Sigmoid colon (tissue), 7 donors: Measurements from ENCODE around the gene SLC30A2. TPM values are rescaled to one million over a fixed set of nuclear protein-coding genes. Genes with fewer than 3 reads are reported as not detected.

ENCODE experiments used
- DNase-seq: peaks from one replicate; pipeline ENCODE4 v3.0.0-alpha.2; 2019
- H3K27ac ChIP-seq, 4 donors: fragments of 200-600 bp; sonication (generic); one replicate each; pipeline ENCODE4 v1.5.1; 2016 to 2019; ENCODE audit warnings: mild to moderate bottlenecking in 1 of 4
- H3K27me3 ChIP-seq, 3 donors: fragments of 200-600 bp; sonication (generic); one replicate each; pipeline ENCODE4 v1.5.1; 2019; ENCODE audit warnings: mild to moderate bottlenecking in 1 of 3
- H3K36me3 ChIP-seq, 4 donors: fragments of 200-600 bp; sonication (generic); one replicate each; pipeline ENCODE4 v1.5.1; 2016 to 2019
- H3K4me1 ChIP-seq, 4 donors: fragments of 200-600 bp; sonication (generic); one replicate each; pipeline ENCODE4 v1.5.1; 2017 to 2019
- H3K4me3 ChIP-seq, 4 donors: fragments of 200-600 bp; sonication (generic); one replicate each; pipeline ENCODE4 v1.5.1; 2017 to 2019; ENCODE audit warnings: mild to moderate bottlenecking in 2 of 4, moderate library complexity in 1 of 4
- H3K9me3 ChIP-seq, 4 donors: fragments of 200-600 bp in 3 of 4; sonication (generic) in 3 of 4; one replicate each; pipeline versions ENCODE4 v1.5.1 to v1.6.1; 2013 to 2019
- CTCF ChIP-seq, 4 experiments: fragments of 450-650 bp in 3 of 4; fragments of 200-600 bp in 1 of 4; IDR thresholded peaks; one replicate each; pipeline ENCODE4 v1.5.1; 2016 to 2019; ENCODE audit warnings: antibody characterized with exemption in 4 of 4, mild to moderate bottlenecking in 3 of 4, moderate library complexity in 2 of 4
- EP300 ChIP-seq, 4 donors: sonication (generic); formaldehyde crosslinking; IDR thresholded peaks; one replicate each; pipeline ENCODE4 v1.6.1; 2017; ENCODE audit warnings: antibody characterized with exemption in 4 of 4
- POLR2A ChIP-seq, 2 donors: fragments of 450-650 bp; IDR thresholded peaks; one replicate each; pipeline ENCODE4 v1.6.1; 2016; ENCODE audit warnings: antibody characterized with exemption in 2 of 2, mild to moderate bottlenecking in 2 of 2, moderate library complexity in 2 of 2
- POLR2AphosphoS5 ChIP-seq, 4 donors: sonication (generic); formaldehyde crosslinking; IDR thresholded peaks; one replicate each; pipeline ENCODE4 v1.6.1; 2017; ENCODE audit warnings: antibody characterized with exemption in 4 of 4
- WGBS, 2 donors: extraction: QIAGEN DNeasy Blood & Tissue Kit; methylation state at CpG; one replicate each; pipeline ENCODE4 v1.1.7; 2013; 5-methylcytosine and 5-hydroxymethylcytosine counted together
- intact Hi-C: fragments of 100-400 bp; cut with DNase I; formaldehyde crosslinking; loops from one replicate; pipeline ENCODE4 v1.15.1; 2023
- polyA plus RNA-seq, 3 donors: library from polyadenylated mRNA; stranded (reverse); fragments of 200-250 nt; gene quantifications; one replicate each; pipeline ENCODE4 v1.2.3, GENCODE V29; 2013
- total RNA-seq, 4 donors: library from RNA; depleted of rRNA; stranded (reverse); fragments of >200 nt; gene quantifications; one replicate each; pipeline ENCODE4 v1.1.0, GENCODE V29; 2016
- donor health status: healthy with polysubstance abuse.
- donor health status: Bipolar disorder and iron deficiency.
- donor health status: healthy.

Gene SLC30A2
- total and polyA plus RNA-seq, 7 donors = 0.07 to 0.92 (median 0.16) TPM; not detected in 4

GRCh38 chr1:26025517-26025916 is 20.4 kb downstream of the SLC30A2 start:
- no peak overlapping the region for H3K4me3 ChIP-seq
- H3K9me3 ChIP-seq = no peaks in the 10 kb centered on the region
- H3K36me3 ChIP-seq = no peaks in the 10 kb centered on the region
- DNase-seq = no peak
- intact Hi-C loops = no loop called here
- H3K4me1 ChIP-seq = peaks cover 0 to 18% (median 13%) of the 10 kb centered on the region in 4 donors
- H3K27ac ChIP-seq = no peak overlapping the region
- H3K27me3 ChIP-seq = no peaks in the 10 kb centered on the region
- no peak for TF ChIP-seq POLR2A (IDR thresholded peaks at IDR 0.05)
- TF ChIP-seq EP300 (IDR thresholded peaks at IDR 0.05) = no peak
- TF ChIP-seq POLR2AphosphoS5 (IDR thresholded peaks at IDR 0.05) = no peak
- TF ChIP-seq CTCF (IDR thresholded peaks at IDR 0.05) = no peak
- 48 to 79% methylated on average over 5 of the region's 5 CpGs for WGBS, 2 donors

- 48 to 79% methylated on average over 5 of the region's 5 CpGs for WGBS, 2 donors
- intact Hi-C loops = no loop called here
- no peak for DNase-seq
Measured at GRCh38 chr1:26025060-26025459, 20.9 kb downstream of the SLC30A2 start.

GRCh38 chr1:26023826-26024225 is 22.1 kb downstream of the SLC30A2 start:
- Histone ChIP-seq H3K27ac (no peak overlapping the region), H3K4me1 (peaks cover 0 to 27% (median 17%) of the 10 kb centered on the region in 4 donors)

More at GRCh38 chr1:26025060-26025459, 20.9 kb downstream of the SLC30A2 start:
- Histone ChIP-seq H3K27ac (no peak overlapping the region), H3K27me3 (no peaks in the 10 kb centered on the region), H3K9me3 (no peaks in the 10 kb centered on the region), H3K4me1 (peaks cover 0 to 23% (median 15%) of the 10 kb centered on the region in 4 donors), H3K4me3 (no peak overlapping the region), H3K36me3 (no peaks in the 10 kb centered on the region)
- TF ChIP-seq POLR2A (IDR thresholded peaks at IDR 0.05) (no peak), CTCF (IDR thresholded peaks at IDR 0.05) (no peak), EP300 (IDR thresholded peaks at IDR 0.05) (no peak), POLR2AphosphoS5 (IDR thresholded peaks at IDR 0.05) (no peak)

GRCh38 chr1:26023009-26023408 is 22.9 kb downstream of the SLC30A2 start:
- H3K4me3 ChIP-seq = no peak overlapping the region
- no peaks in the 10 kb centered on the region for H3K9me3 ChIP-seq
- no peak overlapping the region for H3K27ac ChIP-seq
- H3K36me3 ChIP-seq = no peaks in the 10 kb centered on the region
- intact Hi-C loops = no loop called here
- peaks cover 0 to 27% (median 17%) of the 10 kb centered on the region in 4 donors for H3K4me1 ChIP-seq
- no peaks in the 10 kb centered on the region for H3K27me3 ChIP-seq
- TF ChIP-seq POLR2A (IDR thresholded peaks at IDR 0.05) (no peak), CTCF (IDR thresholded peaks at IDR 0.05) (no peak), EP300 (IDR thresholded peaks at IDR 0.05) (no peak), POLR2AphosphoS5 (IDR thresholded peaks at IDR 0.05) (no peak)
- DNase-seq = no peak
- whole genome bisulfite sequencing, 2 donors = 89 to 90% methylated on average over 13 of the region's 13 CpGs

More at GRCh38 chr1:26023826-26024225, 22.1 kb downstream of the SLC30A2 start:
- 88 to 92% methylated on average over 5 of the region's 5 CpGs for WGBS, 2 donors
- DNase-seq = no peak
- H3K27me3 ChIP-seq = no peaks in the 10 kb centered on the region
- intact Hi-C loops = no loop called here
- no peaks in the 10 kb centered on the region for H3K36me3 ChIP-seq
- no peak for TF ChIP-seq CTCF (IDR thresholded peaks at IDR 0.05)
- no peak for TF ChIP-seq EP300 (IDR thresholded peaks at IDR 0.05)
- TF ChIP-seq POLR2A (IDR thresholded peaks at IDR 0.05) = no peak
- no peak for TF ChIP-seq POLR2AphosphoS5 (IDR thresholded peaks at IDR 0.05)
- no peaks in the 10 kb centered on the region for H3K9me3 ChIP-seq
- H3K4me3 ChIP-seq = no peak overlapping the region

GRCh38 chr1:26022404-26022779 is 23.5 kb downstream of the SLC30A2 start:
- TF ChIP-seq EP300 (IDR thresholded peaks at IDR 0.05) (no peak), CTCF (IDR thresholded peaks at IDR 0.05) (no peak), POLR2A (IDR thresholded peaks at IDR 0.05) (no peak), POLR2AphosphoS5 (IDR thresholded peaks at IDR 0.05) (no peak)
- no peak for DNase-seq
- Histone ChIP-seq H3K27ac (peak overlapping the region in 2 of 4 donors; percentile 5 to 47), H3K36me3 (no peaks in the 10 kb centered on the region), H3K4me1 (peaks cover 0 to 27% (median 17%) of the 10 kb centered on the region in 4 donors), H3K9me3 (no peaks in the 10 kb centered on the region), H3K4me3 (no peak overlapping the region), H3K27me3 (no peaks in the 10 kb centered on the region)
- intact Hi-C loops = no loop called here
- 82 to 85% methylated on average over 8 of the region's 8 CpGs for WGBS, 2 donors
